B cell (primary cell): ENCODE results near the gene BBS1. TPM values are rescaled to one million over a fixed set of nuclear protein-coding genes. Genes with fewer than 3 reads are reported as not detected.

Experiments used
- ATAC-seq: fragments of 200-7000 bp; cut with Tn5 transposase; one replicate; pipeline ENCODE4 v1.10.0; 2021; ENCODE audit warnings: low read depth, mild to moderate bottlenecking, moderate number of reproducible peaks, moderate library complexity
- CTCF ChIA-PET: fragments of 350-600 bp; sonication (Branson Sonifier 250); formaldehyde crosslinking; loops from one replicate; lab custom pipeline; 2021; ENCODE audit warnings: antibody characterized with exemption, inconsistent platforms; lab: Charles Lee
- POLR2A ChIA-PET: fragments of 350-600 bp; sonication (Branson Sonifier 250); formaldehyde crosslinking; loops from one replicate; lab custom pipeline; 2021; ENCODE audit warnings: antibody characterized with exemption; lab: Charles Lee
- DNase-seq: peaks from one replicate; pipeline ENCODE4 v3.0.0; 2013
- H2AFZ ChIP-seq: 2 replicates; pipeline ENCODE4 v1.6.1; 2012; ENCODE audit warnings: mild to moderate bottlenecking, low read depth, low read length; ENCODE audit not compliant: insufficient read depth, poor library complexity, severe bottlenecking
- H3K27ac ChIP-seq, 2 donors: 1 replicate in 1 of 2; 2 replicates in 1 of 2; pipeline ENCODE4 v1.5.1; 2012 to 2013; ENCODE audit warnings: low read length in 2 of 2, mild to moderate bottlenecking in 2 of 2, moderate library complexity in 1 of 2
- H3K27me3 ChIP-seq, 4 experiments: fragments of 200-600 bp in 1 of 4; sonication (generic) in 1 of 4; replicated peaks in 1 of 4; 1 replicate in 2 of 4; 2 replicates in 2 of 4; pipeline versions ENCODE4 v1.6.1 to v1.7.0; 2013 to 2016; ENCODE audit warnings: low read length in 3 of 4, mild to moderate bottlenecking in 2 of 4, mixed read lengths in 1 of 4, moderate library complexity in 1 of 4; ENCODE audit not compliant: insufficient read depth in 4 of 4, control insufficient read depth in 3 of 4; ENCODE audit errors: control extremely low read depth in 1 of 4
- H3K36me3 ChIP-seq, 2 experiments: replicated peaks in 1 of 2; 1 replicate in 1 of 2; 2 replicates in 1 of 2; pipeline versions ENCODE4 v1.6.1 to v1.7.1; 2013; ENCODE audit warnings: low read length in 1 of 2; ENCODE audit not compliant: insufficient read depth in 2 of 2, control insufficient read depth in 1 of 2; ENCODE audit errors: control extremely low read depth in 1 of 2, extremely low read depth in 1 of 2
- H3K4me1 ChIP-seq, 2 donors: fragments of 200-600 bp in 1 of 2; sonication (generic) in 1 of 2; 1 replicate in 1 of 2; 2 replicates in 1 of 2; pipeline versions ENCODE4 v1.5.1 to v1.6.1; 2013 to 2017; ENCODE audit warnings: low read length in 2 of 2; ENCODE audit not compliant: control insufficient read depth in 2 of 2, insufficient read depth in 2 of 2
- H3K4me2 ChIP-seq: replicated peaks from 2 replicates; pipeline ENCODE3; 2012; ENCODE audit warnings: mild to moderate bottlenecking, low read depth, low read length; ENCODE audit not compliant: poor library complexity, severe bottlenecking
- H3K4me3 ChIP-seq, 5 experiments: fragments of 200-600 bp in 1 of 5; sonication (generic) in 1 of 5; 1 replicate in 3 of 5; 2 replicates in 2 of 5; pipeline versions ENCODE4 v1.5.1 to v1.7.0; 2011 to 2016; ENCODE audit warnings: low read length in 4 of 5, mild to moderate bottlenecking in 4 of 5, low read depth in 2 of 5, control low read depth in 1 of 5, moderate library complexity in 1 of 5; ENCODE audit not compliant: insufficient read depth in 1 of 5; ENCODE audit errors: control extremely low read depth in 1 of 5, extremely low read depth in 1 of 5
- H3K79me2 ChIP-seq: fragments of 200-600 bp; sonication (generic); one replicate; pipeline ENCODE4 v1.6.0; 2016; ENCODE audit warnings: low read length; ENCODE audit not compliant: control insufficient read depth, insufficient read depth
- H3K9ac ChIP-seq: fragments of 200-600 bp; sonication (generic); 2 replicates; pipeline ENCODE4 v1.6.1; 2017; ENCODE audit warnings: mild to moderate bottlenecking, low read length, moderate library complexity
- H3K9me3 ChIP-seq, 3 donors: one replicate each; pipeline versions ENCODE4 v1.6.1 to v1.7.1; 2013; ENCODE audit warnings: low read length in 2 of 3; ENCODE audit not compliant: control insufficient read depth in 2 of 3, insufficient read depth in 1 of 3; ENCODE audit errors: control extremely low read depth in 1 of 3
- H4K20me1 ChIP-seq: 2 replicates; pipeline ENCODE4 v1.6.0; 2012; ENCODE audit warnings: mild to moderate bottlenecking, low read length; ENCODE audit not compliant: insufficient read depth, control insufficient read depth, poor library complexity, severe bottlenecking
- H3K27ac Mint-ChIP-seq: one replicate; pipeline ENCODE4 v1.8.0; 2021; ENCODE audit warnings: mixed read lengths
- H3K27me3 Mint-ChIP-seq: one replicate; pipeline ENCODE4 v1.8.0; 2021; ENCODE audit warnings: mixed read lengths
- H3K4me1 Mint-ChIP-seq: one replicate; pipeline ENCODE4 v1.8.0; 2021; ENCODE audit warnings: mixed read lengths
- H3K4me3 Mint-ChIP-seq: one replicate; pipeline ENCODE4 v1.8.0; 2021; ENCODE audit warnings: mixed read lengths
- H3K9me3 Mint-ChIP-seq: one replicate; pipeline ENCODE4 v1.8.0; 2022; ENCODE audit warnings: mixed read lengths; ENCODE audit not compliant: insufficient read depth
- CTCF ChIP-seq: fragments of 200-600 bp; IDR thresholded peaks from one replicate; pipeline ENCODE4 v1.8.0; 2022; ENCODE audit warnings: antibody characterized with exemption, mild to moderate bottlenecking
- EZH2 ChIP-seq: IDR thresholded peaks from 2 replicates; pipeline ENCODE4 v1.6.1; 2012; ENCODE audit warnings: borderline replicate concordance, low read depth, mild to moderate bottlenecking, moderate library complexity, low read length; ENCODE audit not compliant: insufficient read depth, poor library complexity, severe bottlenecking
- WGBS: methylation state at CpG from one replicate; pipeline ENCODE4 v1.1.5; 2013; ENCODE audit warnings: missing lambda C conversion rate; ENCODE audit not compliant: insufficient coverage; 5-methylcytosine and 5-hydroxymethylcytosine counted together
- intact Hi-C: fragments of 100-400 bp; cut with micrococcal nuclease; formaldehyde crosslinking; loops from one replicate; pipeline ENCODE4 v1.10.0; 2022
- polyA plus RNA-seq: library from polyadenylated mRNA; depleted of rRNA; stranded (reverse); fragments of >200 nt; gene quantifications from 2 replicates; pipeline ENCODE4 v1.2.3, GENCODE V29; 2012
- total RNA-seq, 2 donors: library from RNA; stranded (reverse); fragments of 120-200 nt in 1 of 2; gene quantifications; 1 replicate in 1 of 2; 2 replicates in 1 of 2; pipeline versions ENCODE4 v1.2.3 to v1.2.4, GENCODE V29; 2013 to 2022

The BBS1 gene
- total and polyA plus RNA-seq, 2 donors (not counting 1 experiment from before 2014, with no cell fraction given): 20.4 to 52.5 TPM

GRCh38 chr11:66489636-66490035, 20.8 kb upstream of the BBS1 start:
- Mint-ChIP-seq H3K4me1 (no peaks in the 10 kb centered on the region), H3K27me3 (no peaks in the 10 kb centered on the region), H3K27ac (no peak overlapping the region), H3K4me3 (no peak overlapping the region), H3K9me3 (no peaks in the 10 kb centered on the region)
- no peaks in the 10 kb centered on the region for H4K20me1 ChIP-seq
- peaks cover 0 to 54% of the 10 kb centered on the region in 2 experiments for H3K36me3 ChIP-seq
- ATAC-seq (no peak), DNase-seq (no peak)
- no peak overlapping the region for H3K4me3 ChIP-seq
- H2AFZ ChIP-seq: no peak overlapping the region
- H3K9me3 ChIP-seq: no peaks in the 10 kb centered on the region
- H3K79me2 ChIP-seq: no peaks in the 10 kb centered on the region
- TF ChIP-seq EZH2: no peak
- TF ChIP-seq CTCF: no peak
- WGBS: 93% methylated on average over 7 of the region's 7 CpGs
- ChIA-PET CTCF (interaction anchor here (0.6 kb wide), 1 partner anchor 934 kb away, joined by 3 read pairs; no protein-coding TSS in a partner anchor), POLR2A (interaction anchor here (1.0 kb wide), 1 partner anchor 30 kb away, joined by 3 read pairs; no protein-coding TSS in a partner anchor)
- no peaks in the 10 kb centered on the region for H3K27me3 ChIP-seq
- H3K4me1 ChIP-seq: no peaks in the 10 kb centered on the region
- H3K9ac ChIP-seq: no peak overlapping the region
- no peak overlapping the region for H3K4me2 ChIP-seq
- intact Hi-C loops: no loop called here
- H3K27ac ChIP-seq: no peak overlapping the region

GRCh38 chr11:66491315-66491935, 19.0 kb upstream of the BBS1 start:
- Mint-ChIP-seq H3K9me3 (no peaks in the 10 kb centered on the region), H3K27ac (no peak overlapping the region), H3K4me3 (no peak overlapping the region), H3K4me1 (no peaks in the 10 kb centered on the region), H3K27me3 (no peaks in the 10 kb centered on the region)
- Histone ChIP-seq H3K9ac (no peak overlapping the region), H4K20me1 (no peaks in the 10 kb centered on the region), H3K79me2 (no peaks in the 10 kb centered on the region), H2AFZ (no peak overlapping the region), H3K27ac (no peak overlapping the region), H3K9me3 (no peaks in the 10 kb centered on the region), H3K4me2 (no peak overlapping the region), H3K27me3 (no peaks in the 10 kb centered on the region), H3K4me3 (no peak overlapping the region), H3K36me3 (peaks cover 0 to 56% of the 10 kb centered on the region in 2 experiments), H3K4me1 (no peaks in the 10 kb centered on the region)
- CTCF ChIA-PET: interaction anchor here (0.8 to 1.0 kb wide), 3 partner anchors 86 to 169 kb away, joined by 3 to 4 read pairs (median 3); no protein-coding TSS in a partner anchor
- ATAC-seq (no peak), DNase-seq (no peak)
- 96% methylated on average over 9 of the region's 20 CpGs for WGBS
- intact Hi-C loops: no loop called here
- POLR2A ChIA-PET: interaction anchor here (0.6 kb wide), 1 partner anchor 1180 kb away, joined by 5 read pairs; no protein-coding TSS in a partner anchor
- TF ChIP-seq CTCF: no peak
- TF ChIP-seq EZH2: no peak
